SK-N-SH treated with all-trans-retinoic acid at 6 μM for 48 hours (cell line): ENCODE results near the gene SEMA4C.

Experiments used
- ATAC-seq: fragments of 200-7000 bp; cut with Tn5 transposase; 3 replicates; pipeline ENCODE4 v1.9.1; 2020; ENCODE audit warnings: mild to moderate bottlenecking, moderate library complexity
- BACH2 ChIP-seq: fragments of 250-450 bp; sonication (Bioruptor Pico); IDR thresholded peaks from 2 replicates; pipeline ENCODE4 v1.9.0; 2021; ENCODE audit warnings: mild to moderate bottlenecking, borderline replicate concordance
- CREB5 ChIP-seq: fragments of 250-450 bp; sonication (Bioruptor Pico); IDR thresholded peaks from 2 replicates; pipeline ENCODE4 v1.5.1; 2020; ENCODE audit warnings: low read depth, mild to moderate bottlenecking, moderate library complexity
- CSDC2 ChIP-seq: fragments of 250-450 bp; sonication (Bioruptor Pico); IDR thresholded peaks from 2 replicates; pipeline ENCODE4 v1.5.0; 2020; ENCODE audit warnings: mild to moderate bottlenecking, moderate library complexity
- CSRNP3 ChIP-seq: fragments of 250-450 bp; sonication (Bioruptor Pico); IDR thresholded peaks from 2 replicates; pipeline ENCODE4 v1.5.1; 2021; ENCODE audit warnings: mild to moderate bottlenecking, moderate library complexity
- ESRRG ChIP-seq: fragments of 250-450 bp; sonication (Bioruptor Pico); IDR thresholded peaks from 2 replicates; pipeline ENCODE4 v1.6.1; 2021; ENCODE audit warnings: mild to moderate bottlenecking
- GLIS3 ChIP-seq: fragments of 250-450 bp; sonication (Bioruptor Pico); IDR thresholded peaks from 2 replicates; pipeline ENCODE4 v1.5.0; 2020; ENCODE audit warnings: mild to moderate bottlenecking, moderate library complexity
- ISL1 ChIP-seq: fragments of 250-450 bp; sonication (Bioruptor Pico); IDR thresholded peaks from 2 replicates; pipeline ENCODE4 v2.1.2; 2022; ENCODE audit warnings: mild to moderate bottlenecking, moderate library complexity
- OSR1 ChIP-seq: fragments of 250-450 bp; sonication (Bioruptor Pico); IDR thresholded peaks from 2 replicates; pipeline ENCODE4 v1.8.0; 2022; ENCODE audit warnings: moderate library complexity, mild to moderate bottlenecking, inconsistent platforms
- PATZ1 ChIP-seq: fragments of 250-450 bp; sonication (Bioruptor Pico); IDR thresholded peaks from 2 replicates; pipeline ENCODE4 v1.8.0; 2020; ENCODE audit warnings: mild to moderate bottlenecking, moderate library complexity, borderline replicate concordance
- POU6F1 ChIP-seq: fragments of 250-450 bp; sonication (Bioruptor Pico); IDR thresholded peaks from 2 replicates; pipeline ENCODE4 v1.8.0; 2021; ENCODE audit warnings: low read depth, mild to moderate bottlenecking, moderate library complexity, borderline replicate concordance
- PPARA ChIP-seq: fragments of 250-450 bp; sonication (Bioruptor Pico); IDR thresholded peaks from 2 replicates; pipeline ENCODE4 v1.5.0; 2020; ENCODE audit warnings: mild to moderate bottlenecking, borderline replicate concordance
- RARB ChIP-seq: fragments of 250-450 bp; sonication (Bioruptor Pico); IDR thresholded peaks from 2 replicates; pipeline ENCODE4 v1.8.0; 2021; ENCODE audit warnings: mild to moderate bottlenecking, moderate library complexity
- SNAI2 ChIP-seq: fragments of 250-450 bp; sonication (Bioruptor Pico); IDR thresholded peaks from 2 replicates; pipeline ENCODE4 v1.5.0; 2020; ENCODE audit warnings: mild to moderate bottlenecking, moderate library complexity
- TCF4 ChIP-seq: fragments of 250-450 bp; sonication (Bioruptor Pico); IDR thresholded peaks from 2 replicates; pipeline ENCODE4 v1.8.0; 2021; ENCODE audit warnings: mild to moderate bottlenecking, moderate library complexity, borderline replicate concordance
- TSHZ2 ChIP-seq: fragments of 250-450 bp; sonication (Bioruptor Pico); IDR thresholded peaks from 2 replicates; pipeline ENCODE4 v1.5.0; 2020; ENCODE audit warnings: mild to moderate bottlenecking, moderate library complexity
- ZC3H10 ChIP-seq: fragments of 250-450 bp; sonication (Bioruptor Pico); IDR thresholded peaks from 2 replicates; pipeline ENCODE4 v1.5.1; 2021; ENCODE audit warnings: mild to moderate bottlenecking, moderate library complexity
- ZFP3 ChIP-seq: fragments of 250-450 bp; sonication (Bioruptor Pico); IDR thresholded peaks from 2 replicates; pipeline ENCODE4 v1.5.0; 2020; ENCODE audit warnings: mild to moderate bottlenecking, moderate library complexity
- ZNF565 ChIP-seq: fragments of 450-650 bp; formaldehyde crosslinking; conservative IDR thresholded peaks from 2 replicates; pipeline ENCODE4 v1.5.0; 2020; ENCODE audit warnings: low read depth, mild to moderate bottlenecking, moderate library complexity
- ZNF70 ChIP-seq: fragments of 450-650 bp; formaldehyde crosslinking; IDR thresholded peaks from 2 replicates; pipeline ENCODE4 v1.5.0; 2020; ENCODE audit warnings: mild to moderate bottlenecking, moderate library complexity
- ZNF8 ChIP-seq: fragments of 450-650 bp; formaldehyde crosslinking; IDR thresholded peaks from 2 replicates; pipeline ENCODE4 v1.5.0; 2020; ENCODE audit warnings: mild to moderate bottlenecking, moderate library complexity

SEMA4C gene

GRCh38 chr2:96884299-96885094 lies 14.6 kb upstream of the SEMA4C start:
- TF ChIP-seq RARB (no peak), SNAI2 (CRISPR knock-in tag) (no peak), PATZ1 (no peak), ZC3H10 (no peak), CSDC2 (CRISPR knock-in tag) (no peak), ESRRG (CRISPR knock-in tag) (no peak), OSR1 (CRISPR knock-in tag) (no peak), ZNF8 (CRISPR knock-in tag) (no peak), CREB5 (CRISPR knock-in tag) (no peak), ZNF70 (no peak), PPARA (CRISPR knock-in tag) (no peak), ISL1 (CRISPR knock-in tag) (no peak), POU6F1 (no peak), ZNF565 (CRISPR knock-in tag) (no peak), TSHZ2 (CRISPR knock-in tag) (no peak), CSRNP3 (CRISPR knock-in tag) (no peak), BACH2 (CRISPR knock-in tag) (no peak), GLIS3 (CRISPR knock-in tag) (no peak)
- TF ChIP-seq, all 23 proteins: peak for 0
- ATAC-seq, result no peak

GRCh38 chr2:96883306-96883705 lies 13.4 kb upstream of the SEMA4C start:
- TF ChIP-seq TCF4 (CRISPR knock-in tag), result no peak
- TF ChIP-seq ZC3H10, result no peak
- no peak for TF ChIP-seq OSR1 (CRISPR knock-in tag)
- no peak for TF ChIP-seq ZFP3
- TF ChIP-seq ZNF565 (CRISPR knock-in tag), result no peak
- TF ChIP-seq TSHZ2 (CRISPR knock-in tag), result no peak
- TF ChIP-seq CREB5 (CRISPR knock-in tag), result no peak
- no peak for ATAC-seq
